ELF-1 (cell line): ENCODE results near the gene SORCS2.

Source experiments
- DNase-seq: peaks from one replicate; pipeline ENCODE4 v3.0.0-alpha.2; 2016; ENCODE audit warnings: low read depth, low spot score

The SORCS2 gene

GRCh38 chr4:7739077-7739917 is 547.0 kb downstream of the SORCS2 start:
- no peak for DNase-seq

GRCh38 chr4:7739918-7740865 is 547.9 kb downstream of the SORCS2 start:
- no peak for DNase-seq

- no peak for DNase-seq
Observed at GRCh38 chr4:7740866-7741525, 548.7 kb downstream of the SORCS2 start.

GRCh38 chr4:7741946-7742806 is 549.8 kb downstream of the SORCS2 start:
- DNase-seq, result no peak

GRCh38 chr4:7742807-7743280 is 550.5 kb downstream of the SORCS2 start:
- no peak for DNase-seq

GRCh38 chr4:7744142-7744804 is 551.9 kb downstream of the SORCS2 start:
- no peak for DNase-seq

- DNase-seq, result no peak
Observed at GRCh38 chr4:7745301-7745885, 553.1 kb downstream of the SORCS2 start.

- DNase-seq, result no peak
Observed at GRCh38 chr4:7746351-7747061, 554.2 kb downstream of the SORCS2 start.

GRCh38 chr4:7747062-7747385 is 554.7 kb downstream of the SORCS2 start:
- no peak for DNase-seq

GRCh38 chr4:7747566-7747965 is 555.2 kb downstream of the SORCS2 start:
- DNase-seq, result no peak

GRCh38 chr4:7750523-7750922 is 558.2 kb downstream of the SORCS2 start:
- no peak for DNase-seq

GRCh38 chr4:7750972-7751371 is 558.6 kb downstream of the SORCS2 start:
- DNase-seq, result no peak

GRCh38 chr4:7752649-7753048 is 560.3 kb downstream of the SORCS2 start:
- no peak for DNase-seq

GRCh38 chr4:7753271-7753670 is 560.9 kb downstream of the SORCS2 start:
- no peak for DNase-seq

- no peak for DNase-seq
Observed at GRCh38 chr4:7753931-7754465, 561.7 kb downstream of the SORCS2 start.

GRCh38 chr4:7754565-7755262 is 562.4 kb downstream of the SORCS2 start:
- DNase-seq, result no peak

- no peak for DNase-seq
Observed at GRCh38 chr4:7755561-7755960, 563.2 kb downstream of the SORCS2 start.

GRCh38 chr4:7756071-7756470 is 563.7 kb downstream of the SORCS2 start:
- DNase-seq, result peak; percentile 17
